ENCODE measurements around the gene MYOT. TPM values are rescaled to one million over a fixed set of nuclear protein-coding genes. Genes with fewer than 3 reads are reported as not detected.

MYOT gene
- total RNA-seq, 2 experiments from 2014 or later = not detected

- peaks cover 2% of the 10 kb centered on the region for H3K36me3 Mint-ChIP-seq (ENCODE audit: low read depth)
- peaks cover 10% of the 10 kb centered on the region for H3K4me1 Mint-ChIP-seq (ENCODE audit: low read depth)
- TF ChIP-seq CTCF (IDR thresholded peaks at IDR 0.05) = no peak
- no peak for DNase-seq
- POLR2A ChIA-PET = interaction anchor here (0.7 to 2.0 kb wide), 8 partner anchors 8 to 148 kb away, joined by 3 to 6 read pairs (median 4); partner anchors contain the start of gene FAM13B
- no peak for ATAC-seq
- peak overlapping the region; percentile 80 for H3K4me3 Mint-ChIP-seq
- H3K27me3 Mint-ChIP-seq = no peaks in the 10 kb centered on the region
- H3K27ac Mint-ChIP-seq = peak overlapping the region; percentile 88
- CTCF ChIA-PET = interaction anchor here (1.0 to 3.2 kb wide), 8 partner anchors 8 to 188 kb away, joined by 3 to 15 read pairs (median 5); no protein-coding TSS in a partner anchor
- intact Hi-C loops (cut with micrococcal nuclease) = no loop called here
- H3K9me3 Mint-ChIP-seq = no peaks in the 10 kb centered on the region
These were observed 20.8 kb downstream of the MYOT start for GRCh38 chr5:137888466-137888862.

- Mint-ChIP-seq H3K27me3 (no peaks in the 10 kb centered on the region), H3K27ac (peak within 1 kb of the TSS; percentile 88), H3K36me3 (ENCODE audit: low read depth) (peaks cover 2% of the 10 kb centered on the region), H3K4me1 (ENCODE audit: low read depth) (peaks cover 10% of the 10 kb centered on the region), H3K4me3 (peak within 1 kb of the TSS; percentile 80), H3K9me3 (no peaks in the 10 kb centered on the region)
- ATAC-seq (peak; percentile 100), DNase-seq (peak; percentile 87)
- intact Hi-C loops (cut with micrococcal nuclease) = no loop called here
- POLR2A ChIA-PET = interaction anchor here (0.7 to 2.0 kb wide), 10 partner anchors 9 to 147 kb away, joined by 3 to 6 read pairs (median 4); partner anchors contain the start of gene FAM13B
- no peak for TF ChIP-seq CTCF (IDR thresholded peaks at IDR 0.05)
- CTCF ChIA-PET = interaction anchor here (1.0 to 3.2 kb wide), 9 partner anchors 9 to 244 kb away, joined by 3 to 15 read pairs (median 4); no protein-coding TSS in a partner anchor
These were observed 21.5 kb downstream of the MYOT start, which contains the start of gene PKD2L2 for GRCh38 chr5:137888863-137889759. TSS of gene PKD2L2 (plus strand) at chr5:137889457. CDS start at chr5:137889492, 35 bp downstream.

GRCh38 chr5:137890845-137891244, 23.2 kb downstream of the MYOT start:
- Mint-ChIP-seq H3K27me3 (no peaks in the 10 kb centered on the region), H3K36me3 (ENCODE audit: low read depth) (peaks cover 2% of the 10 kb centered on the region), H3K4me3 (no peak overlapping the region), H3K9me3 (no peaks in the 10 kb centered on the region), H3K4me1 (ENCODE audit: low read depth) (peaks cover 10% of the 10 kb centered on the region), H3K27ac (no peak overlapping the region)
- CTCF ChIA-PET = interaction anchor here (0.7 to 3.2 kb wide), 7 partner anchors 8 to 248 kb away, joined by 3 to 15 read pairs (median 4); no protein-coding TSS in a partner anchor
- no peak for ATAC-seq
- DNase-seq = no peak
- intact Hi-C loops (cut with micrococcal nuclease) = no loop called here
- no peak for TF ChIP-seq CTCF (IDR thresholded peaks at IDR 0.05)
- POLR2A ChIA-PET = interaction anchor here (0.7 kb wide), 1 partner anchor 56 kb away, joined by 4 read pairs; no protein-coding TSS in a partner anchor

- peak; percentile 36 for TF ChIP-seq CTCF (IDR thresholded peaks at IDR 0.05)
- peaks cover 2% of the 10 kb centered on the region for H3K36me3 Mint-ChIP-seq (ENCODE audit: low read depth)
- no peaks in the 10 kb centered on the region for H3K9me3 Mint-ChIP-seq
- DNase-seq = peak; percentile 35
- H3K4me3 Mint-ChIP-seq = no peak overlapping the region
- ChIA-PET CTCF (interaction anchor here (1.3 to 2.2 kb wide), 2 partner anchors 9 to 143 kb away, joined by 3 to 12 read pairs; no protein-coding TSS in a partner anchor), POLR2A (no interaction called here)
- H3K27me3 Mint-ChIP-seq = no peaks in the 10 kb centered on the region
- no peak for ATAC-seq
- intact Hi-C loops (cut with micrococcal nuclease) = no loop called here
- peaks cover 7% of the 10 kb centered on the region for H3K4me1 Mint-ChIP-seq (ENCODE audit: low read depth)
- H3K27ac Mint-ChIP-seq = no peak overlapping the region
These were observed 24.2 kb downstream of the MYOT start for GRCh38 chr5:137891849-137892248.
